NCI-H510A (cell line): ENCODE data around the gene MAP3K20.
"Not testable (repeated sequence)": the region's sequence is repeated elsewhere in the genome, so short reads cannot be mapped to it uniquely, and the experiment has no call there.

Experiments
- DNase-seq: peaks from one replicate; lab custom pipeline; 2025; lab: John Stamatoyannopoulos, UW

Gene MAP3K20

DNA sequence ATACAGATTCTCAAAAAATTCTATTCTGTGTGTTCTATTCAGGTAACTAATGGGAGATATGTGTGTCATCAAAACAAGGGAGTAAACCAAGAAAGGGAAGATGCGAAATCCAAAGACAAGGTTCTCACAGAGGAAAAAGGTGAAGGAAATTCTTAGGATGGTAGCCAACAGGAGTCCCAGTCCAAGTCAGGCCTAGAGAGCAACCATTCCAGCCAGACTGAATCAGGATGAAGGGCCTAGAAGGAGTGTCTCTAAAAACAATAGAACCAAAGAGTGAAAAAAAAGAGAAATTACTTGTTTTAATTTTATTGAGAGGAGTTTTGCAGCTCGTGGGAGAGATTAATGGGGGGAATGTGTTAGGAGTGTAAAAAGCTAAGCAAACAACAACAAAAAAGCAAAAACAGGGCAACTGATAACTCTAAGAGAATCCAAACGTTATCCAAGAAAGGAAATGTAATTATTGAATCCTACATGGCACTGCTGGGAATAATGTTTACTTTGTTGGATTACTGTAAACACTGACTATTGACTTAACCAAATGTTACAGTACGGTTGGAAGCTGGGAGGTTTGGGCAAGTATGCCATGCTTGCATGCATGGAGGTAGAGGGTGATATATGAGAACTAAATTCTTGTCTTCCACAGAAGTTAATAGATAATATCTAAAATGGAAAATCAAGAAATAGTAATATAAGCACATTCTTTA lies 12.3 kb downstream of the MAP3K20 start:
- peak; percentile 25 for DNase-seq

GRCh38 chr2:173090276-173090877 lies 14.7 kb downstream of the MAP3K20 start:
- DNase-seq, result no peak

GRCh38 chr2:173090973-173091660 lies 15.5 kb downstream of the MAP3K20 start:
- DNase-seq, result no peak

DNA sequence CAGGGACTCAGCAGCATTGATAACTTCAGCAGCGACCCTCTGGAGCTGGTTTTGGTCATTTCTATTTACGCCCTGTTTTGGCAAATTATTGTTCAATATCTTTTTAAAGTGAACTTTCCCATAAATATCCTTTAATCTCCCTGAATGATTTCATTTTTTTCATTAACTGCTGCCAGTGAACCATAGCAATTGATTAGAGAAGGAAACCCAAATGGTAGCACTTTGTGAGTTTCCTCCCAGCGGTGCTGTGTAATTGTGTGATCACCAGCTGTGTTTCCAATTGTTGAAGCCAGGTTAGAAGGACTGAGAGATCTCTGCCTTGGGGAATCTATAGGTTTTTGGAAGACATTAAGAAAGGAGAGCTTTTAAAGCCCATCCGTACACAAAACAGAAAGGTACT lies 16.3 kb downstream of the MAP3K20 start:
- no peak for DNase-seq

DNA sequence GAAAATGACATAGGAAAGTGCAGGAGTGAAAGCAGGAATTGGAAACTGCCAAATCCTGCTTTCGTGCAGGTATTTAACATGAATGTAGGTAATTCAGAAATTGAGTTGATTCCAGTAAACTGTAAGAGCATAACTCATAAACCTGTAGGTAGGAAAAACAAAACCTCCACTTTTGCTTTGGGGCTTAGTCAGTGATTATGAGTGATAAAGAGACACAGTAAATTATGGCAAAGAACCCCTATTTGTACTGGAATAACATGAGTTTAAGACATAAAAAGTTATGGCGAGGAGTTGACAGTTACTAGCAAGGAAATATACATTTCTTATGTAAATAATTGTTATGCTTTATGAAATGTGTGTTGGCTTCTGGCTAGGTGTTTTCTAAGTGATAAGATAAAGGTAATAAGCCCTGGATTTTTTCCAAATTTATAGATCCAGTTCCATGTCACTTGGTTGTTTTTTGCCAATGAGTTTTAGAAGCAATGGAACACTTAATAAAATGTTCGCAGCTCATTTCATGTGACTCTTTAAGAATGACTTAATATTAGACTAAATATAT lies 17.3 kb downstream of the MAP3K20 start:
- no peak for DNase-seq

GRCh38 chr2:173093617-173094016 lies 18.0 kb downstream of the MAP3K20 start:
- not testable (repeated sequence) for DNase-seq

- DNase-seq, result no peak
These were observed 19.1 kb downstream of the MAP3K20 start for GRCh38 chr2:173094731-173095130.

DNA sequence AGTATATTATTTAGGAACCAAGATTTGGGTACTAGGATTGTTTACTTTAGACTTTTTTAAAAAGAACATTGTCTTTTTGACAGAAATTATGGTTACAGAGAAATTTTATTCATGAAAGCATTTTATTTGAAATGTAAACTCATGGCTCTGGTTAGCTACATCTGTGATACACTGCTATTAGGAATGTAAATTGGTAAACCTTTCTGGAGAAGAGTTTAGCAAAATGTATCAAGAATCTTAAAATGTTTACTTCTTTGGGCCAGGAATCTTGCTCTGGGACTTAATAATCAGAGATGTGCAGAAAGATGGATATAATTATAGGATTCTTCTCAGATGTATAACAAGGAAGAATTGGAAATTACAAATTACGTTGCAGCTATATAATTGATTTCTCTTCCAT lies 19.7 kb downstream of the MAP3K20 start:
- DNase-seq, result no peak

DNA sequence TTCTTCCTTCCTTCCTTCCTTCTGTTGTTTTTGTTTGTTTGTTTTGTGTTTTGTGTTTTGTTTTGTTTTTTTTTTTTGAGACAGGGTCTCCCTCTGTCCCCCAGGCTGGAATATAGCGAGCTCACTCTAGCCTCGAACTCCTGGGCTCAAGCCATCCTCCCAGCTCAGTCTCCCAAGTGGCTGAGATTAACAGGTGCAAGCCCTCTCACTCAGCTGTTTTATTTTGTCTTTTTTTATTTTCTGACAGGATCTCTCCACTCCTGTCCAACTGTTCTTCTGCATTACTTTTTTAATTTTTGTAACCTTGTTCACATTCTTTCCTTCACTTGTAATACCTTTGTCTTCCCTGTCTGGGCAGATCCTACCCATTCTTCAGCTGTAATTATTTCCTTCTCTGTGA lies 23.6 kb downstream of the MAP3K20 start:
- no peak for DNase-seq

DNA sequence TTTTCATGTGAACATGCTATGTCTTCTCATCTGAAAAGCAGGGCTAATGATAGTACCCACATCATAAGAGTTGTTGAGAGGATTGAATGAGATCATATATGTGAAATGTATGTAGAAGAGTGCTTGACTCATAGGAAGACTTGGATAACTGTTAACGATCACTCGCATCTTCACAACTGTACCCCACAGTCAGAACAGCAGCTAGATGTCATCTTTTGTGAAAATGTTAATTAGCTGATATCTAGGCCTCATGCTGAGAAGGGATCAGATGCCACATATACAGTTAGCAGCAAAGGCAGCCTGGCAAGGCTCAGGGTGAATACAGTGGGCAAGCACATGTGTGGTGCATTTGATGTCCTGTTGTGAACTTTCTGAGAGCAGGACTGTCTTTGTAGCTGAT lies 24.2 kb downstream of the MAP3K20 start:
- no peak for DNase-seq

GRCh38 chr2:173101687-173102086 lies 26.0 kb downstream of the MAP3K20 start:
- no peak for DNase-seq

DNA sequence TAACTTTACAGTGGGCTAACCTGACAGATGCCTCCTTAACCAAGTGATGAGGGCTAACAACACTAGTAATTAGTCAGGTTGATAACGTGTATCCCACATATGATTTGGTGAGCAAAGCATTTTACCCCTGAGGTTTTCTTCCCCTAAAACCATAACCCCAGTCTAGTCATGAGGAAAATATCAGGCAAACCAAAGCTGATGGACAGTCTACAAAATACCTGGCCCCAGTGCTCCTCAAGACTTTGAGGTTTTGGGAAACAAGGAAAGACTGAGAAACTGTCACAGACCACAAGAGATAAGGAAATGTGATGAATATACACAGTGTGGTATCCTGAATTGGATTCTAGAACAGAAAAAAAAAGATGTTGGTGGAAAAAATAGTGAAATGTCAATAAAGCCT lies 28.5 kb downstream of the MAP3K20 start:
- DNase-seq, result no peak

DNA sequence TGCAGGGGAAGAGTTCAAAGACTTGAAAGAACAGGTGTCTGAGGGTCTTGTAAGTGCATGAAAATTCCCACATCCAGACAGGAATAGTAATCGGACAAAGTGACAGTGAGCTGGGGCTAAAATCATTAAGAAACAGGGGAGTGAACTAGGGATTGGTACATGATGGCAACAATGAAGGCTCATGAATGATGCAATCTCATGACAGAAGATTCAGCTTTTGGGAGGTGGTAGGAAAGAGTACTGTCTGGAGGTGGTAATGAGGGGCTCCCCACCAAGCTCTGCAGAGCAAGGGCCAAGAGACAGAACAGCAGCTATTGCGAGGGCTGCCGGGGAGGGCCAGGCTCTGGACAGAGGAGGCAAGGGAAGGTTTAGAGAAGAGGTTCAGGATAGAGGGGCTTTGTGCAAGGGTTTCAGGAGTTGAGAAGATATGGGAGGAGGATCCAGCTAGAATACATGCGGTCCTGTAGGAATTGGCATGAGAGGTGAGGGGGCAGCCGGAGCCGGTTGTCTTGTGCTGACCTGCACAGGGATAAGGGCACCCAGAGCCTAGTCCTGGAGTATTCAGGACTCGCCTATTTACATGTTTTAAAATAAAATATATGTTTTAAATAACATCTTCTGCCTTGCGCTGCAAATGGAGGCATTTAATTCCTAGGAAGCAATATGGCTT lies 31.4 kb downstream of the MAP3K20 start:
- no peak for DNase-seq

GRCh38 chr2:173107629-173108022 lies 32.0 kb downstream of the MAP3K20 start:
- no peak for DNase-seq

DNA sequence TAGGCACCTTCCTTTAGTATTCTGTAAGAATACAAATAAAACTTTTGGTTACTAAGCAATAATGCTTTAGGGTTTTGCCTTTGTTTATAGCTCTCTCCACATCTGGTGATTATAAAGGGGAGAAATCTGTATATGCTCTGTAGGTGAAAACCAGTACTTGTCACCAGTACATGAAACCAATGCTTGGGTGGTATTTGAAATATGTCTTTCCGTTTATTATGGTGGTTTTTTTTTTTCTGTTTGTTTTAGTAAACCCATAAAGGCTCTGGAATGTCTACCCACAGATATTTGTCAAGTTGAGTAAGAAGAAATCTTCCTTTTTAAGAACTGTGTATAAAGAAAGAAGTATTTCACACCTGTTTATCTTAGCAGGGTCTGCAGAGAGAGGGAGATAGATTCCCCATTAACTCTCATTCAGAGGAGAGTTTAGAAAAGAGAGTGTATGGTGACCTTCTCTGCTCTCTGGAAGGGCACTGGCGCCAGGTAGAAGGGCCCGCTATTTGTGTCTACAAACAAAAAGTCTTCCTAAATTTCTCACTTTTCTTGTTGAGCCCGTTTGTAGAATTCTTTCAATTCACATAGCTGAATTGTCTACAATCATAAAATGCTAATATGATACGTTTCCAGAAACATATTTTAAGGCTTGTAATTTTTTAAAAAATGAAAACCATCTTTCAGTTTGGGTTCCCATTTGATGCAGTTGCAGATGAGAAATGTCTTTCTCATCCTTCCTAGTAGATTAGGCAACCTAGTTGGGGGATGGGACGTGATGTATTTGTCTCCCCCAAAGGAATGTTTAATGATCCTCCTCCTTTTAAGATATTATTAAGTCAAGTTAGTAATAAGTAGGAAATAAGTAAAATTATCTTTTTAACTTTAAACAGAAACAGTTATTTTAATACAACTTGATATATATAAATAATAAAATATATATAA lies 33.9 kb downstream of the MAP3K20 start:
- no peak for DNase-seq

- DNase-seq, result no peak
These were observed 42.0 kb downstream of the MAP3K20 start for GRCh38 chr2:173117678-173118077.

DNA sequence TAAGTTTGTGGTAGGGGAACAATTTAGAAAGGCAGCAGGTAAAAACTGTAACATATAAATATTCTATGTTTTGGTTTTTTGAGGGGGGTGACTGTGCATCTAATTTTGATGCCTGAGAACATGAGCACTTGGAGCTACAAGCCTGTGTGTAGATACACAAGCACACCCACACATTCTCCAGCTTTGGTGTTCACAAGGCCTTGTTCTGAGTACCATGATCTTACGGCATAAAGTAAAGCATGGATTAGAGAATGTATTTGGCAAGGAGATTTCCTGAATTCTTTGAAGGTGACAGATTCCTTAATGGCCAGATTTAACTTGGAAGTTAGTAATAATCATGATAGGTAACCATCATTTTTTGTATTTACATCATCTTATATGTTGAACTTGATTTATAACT lies 42.7 kb downstream of the MAP3K20 start:
- no peak for DNase-seq

GRCh38 chr2:173119069-173119807 lies 43.6 kb downstream of the MAP3K20 start:
- DNase-seq, result peak; percentile 96

- DNase-seq, result no peak
These were observed 44.3 kb downstream of the MAP3K20 start for GRCh38 chr2:173119944-173120343.

GRCh38 chr2:173122936-173123335 lies 47.3 kb downstream of the MAP3K20 start:
- no peak for DNase-seq

DNA sequence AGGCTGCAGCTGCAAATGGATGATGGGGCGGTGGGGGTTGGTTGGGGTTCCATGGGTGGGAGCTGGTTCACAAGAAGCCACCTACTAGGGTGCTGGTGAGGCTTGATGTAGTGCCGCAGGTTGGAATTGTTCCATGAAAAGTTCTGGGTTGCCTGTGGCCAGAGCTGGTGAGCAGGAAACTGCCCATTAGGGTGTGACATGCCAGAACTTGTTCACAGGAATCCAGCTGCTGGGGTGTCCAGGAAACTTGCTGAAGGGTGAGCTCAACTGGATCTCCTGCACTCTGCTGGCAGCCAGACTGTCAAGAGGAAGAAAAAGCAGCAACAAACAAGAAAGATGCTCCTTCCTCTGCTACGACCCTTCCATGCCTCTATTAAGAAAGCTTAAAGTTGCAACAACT lies 48.8 kb downstream of the MAP3K20 start:
- peak; percentile 79 for DNase-seq
